Lung microvascular endothelial cell (primary cell): ENCODE measurements around the gene SOWAHA. TPM values are rescaled to one million over a fixed set of nuclear protein-coding genes. Genes with fewer than 3 reads are reported as not detected.
"Not testable (repeated sequence)": the region's sequence is repeated elsewhere in the genome, so short reads cannot be mapped to it uniquely, and the experiment has no call there.

Experiments
- DNase-seq, 2 donors: peaks; one replicate each; pipeline versions ENCODE4 v3.0.0 to v3.0.0-alpha.2; 2010; ENCODE audit warnings: low read depth in 2 of 2
- total RNA-seq: library from RNA; depleted of rRNA; stranded (reverse); fragments of >200 nt; gene quantifications from 2 replicates; pipeline ENCODE4 v1.2.1, GENCODE V29; 2014

The SOWAHA gene
- total RNA-seq, 1 donor from 2014 or later, result not detected

- DNase-seq, result peak; percentile 41 to 49
These were observed 35.7 kb upstream of the SOWAHA start, which contains the start of gene SEPTIN8 for GRCh38 chr5:132777209-132778069. Gene SEPTIN8 (minus strand): TSS chr5:132777239. CDS start chr5:132777137, 102 bp downstream.

- no peak for DNase-seq
These were observed 35.0 kb upstream of the SOWAHA start for GRCh38 chr5:132778129-132778528.

GRCh38 chr5:132778856-132779255 lies 34.2 kb upstream of the SOWAHA start:
- DNase-seq, result no peak

- no peak for DNase-seq
These were observed 33.1 kb upstream of the SOWAHA start for GRCh38 chr5:132779961-132780360.

- no peak for DNase-seq
These were observed 32.5 kb upstream of the SOWAHA start for GRCh38 chr5:132780577-132780976.

GRCh38 chr5:132781029-132781428 lies 32.1 kb upstream of the SOWAHA start:
- no peak for DNase-seq

- peak; percentile 54 to 84 for DNase-seq
These were observed 31.0 kb upstream of the SOWAHA start for GRCh38 chr5:132782101-132782500.

- DNase-seq, result no peak
These were observed 27.7 kb upstream of the SOWAHA start for GRCh38 chr5:132785365-132785764.

GRCh38 chr5:132785864-132786263 lies 27.2 kb upstream of the SOWAHA start:
- DNase-seq, result no peak

- DNase-seq, result no peak
These were observed 26.0 kb upstream of the SOWAHA start for GRCh38 chr5:132787076-132787475.

GRCh38 chr5:132788508-132788907 lies 24.6 kb upstream of the SOWAHA start:
- no peak for DNase-seq

- DNase-seq, result no peak
These were observed 23.9 kb upstream of the SOWAHA start for GRCh38 chr5:132788990-132789886.

- DNase-seq, result no peak
These were observed 22.8 kb upstream of the SOWAHA start for GRCh38 chr5:132790201-132790865.

- DNase-seq, result no peak
These were observed 22.1 kb upstream of the SOWAHA start for GRCh38 chr5:132791026-132791425.

- DNase-seq, result no peak
These were observed 15.5 kb upstream of the SOWAHA start for GRCh38 chr5:132797651-132798050.

- DNase-seq, result no peak
These were observed 13.7 kb upstream of the SOWAHA start for GRCh38 chr5:132799392-132799791.

- DNase-seq, result no peak
These were observed 12.6 kb upstream of the SOWAHA start for GRCh38 chr5:132800545-132800944.

- no peak for DNase-seq
These were observed 10.9 kb upstream of the SOWAHA start for GRCh38 chr5:132802044-132802684.

GRCh38 chr5:132802685-132803066 lies 10.4 kb upstream of the SOWAHA start:
- DNase-seq, result not testable (repeated sequence)

GRCh38 chr5:132804219-132804618 lies 8.9 kb upstream of the SOWAHA start:
- not testable (repeated sequence) for DNase-seq

- not testable (repeated sequence) for DNase-seq
These were observed 7.2 kb upstream of the SOWAHA start for GRCh38 chr5:132805872-132806271.
